ENCODE data around the gene PAK4. TPM values are rescaled to one million over a fixed set of nuclear protein-coding genes. Genes with fewer than 3 reads are reported as not detected.

PAK4 gene
- total and polyA plus RNA-seq, 7 donors: 7.2 to 22.0 (median 12.5) TPM

GRCh38 chr19:39223703-39224279, 98.2 kb downstream of the PAK4 start:
- DNase-seq (no peak), ATAC-seq (no peak)
- no peak overlapping the region for H3K4me3 ChIP-seq
- TF ChIP-seq CTCF (IDR thresholded peaks at IDR 0.05): no peak
- intact Hi-C loops (cut with DNase I): no loop called here
- no peaks in the 10 kb centered on the region for H3K4me1 ChIP-seq
- H3K27me3 ChIP-seq (ENCODE audit: insufficient read depth in 3 of 3, low read length in 2 of 3): peaks cover 0 to 38% (median 8%) of the 10 kb centered on the region in 3 donors
- H3K36me3 ChIP-seq (ENCODE audit: insufficient read depth in 1 of 2, low read depth in 1 of 2): no peaks in the 10 kb centered on the region
- H3K9me3 ChIP-seq: no peaks in the 10 kb centered on the region
- WGBS, 3 donors: 17 to 26% (median 18%) methylated on average over 4 of the region's 4 CpGs
- H3K27ac ChIP-seq: no peak overlapping the region

- no peak for TF ChIP-seq CTCF (IDR thresholded peaks at IDR 0.05)
- Histone ChIP-seq H3K4me1 (no peaks in the 10 kb centered on the region), H3K36me3 (ENCODE audit: insufficient read depth in 1 of 2, low read depth in 1 of 2) (no peaks in the 10 kb centered on the region), H3K9me3 (no peaks in the 10 kb centered on the region), H3K27ac (no peak overlapping the region), H3K27me3 (ENCODE audit: insufficient read depth in 3 of 3, low read length in 2 of 3) (peaks cover 0 to 29% (median 5%) of the 10 kb centered on the region in 3 donors), H3K4me3 (no peak overlapping the region)
- ATAC-seq: no peak
- intact Hi-C loops (cut with DNase I): no loop called here
- DNase-seq: no peak
- 23 to 30% (median 29%) methylated on average over 3 of the region's 3 CpGs for WGBS, 3 donors
Measured at GRCh38 chr19:39224910-39225309, 99.3 kb downstream of the PAK4 start.

Other genes with a start within 250 kb of the PAK4 start
- 1 to 10 TPM; 1.5 to 4.8 (median 2.2) TPM for gene RINL, start 247.5 kb upstream of the PAK4 start, total RNA-seq
- 1 to 10 TPM; 2.2 to 3.4 (median 2.2) TPM for gene RINL, start 247.5 kb upstream of the PAK4 start, polyA plus RNA-seq
- 100 to 1,000 TPM; 133 to 180 (median 147) TPM for gene SIRT2, start 226.2 kb upstream of the PAK4 start, total RNA-seq
- gene SIRT2, start 226.2 kb upstream of the PAK4 start, polyA plus RNA-seq: 100 to 1,000 TPM; 140 to 260 (median 204) TPM
- 10 to 100 TPM; 21.9 to 41.0 (median 26.6) TPM for gene NFKBIB, start 225.8 kb upstream of the PAK4 start, total RNA-seq
- gene NFKBIB, start 225.8 kb upstream of the PAK4 start, polyA plus RNA-seq: 100 to 1,000 TPM in 1 of 3 donors, 10 to 100 TPM in 2; 45.5 to 109 (median 50.7) TPM
- gene CCER2, start 213.6 kb upstream of the PAK4 start, total RNA-seq: 1 to 10 TPM in 2 of 4 donors, under 1 TPM in 1, not detected in 1; 0.25 to 1.1 (median 1.0) TPM
- gene CCER2, start 213.6 kb upstream of the PAK4 start, polyA plus RNA-seq: under 1 TPM; 0.14 to 0.77 (median 0.21) TPM
- gene SARS2, start 195.0 kb upstream of the PAK4 start, total RNA-seq: 10 to 100 TPM; 15.1 to 17.8 (median 16.8) TPM
- 10 to 100 TPM; 13.3 to 19.8 (median 17.0) TPM for gene SARS2, start 195.0 kb upstream of the PAK4 start, polyA plus RNA-seq
- 10 to 100 TPM; 33.8 to 70.6 (median 42.4) TPM for gene MRPS12, start 194.8 kb upstream of the PAK4 start, total RNA-seq
- 100 to 1,000 TPM in 1 of 3 donors, 10 to 100 TPM in 2; 70.5 to 175 (median 71.4) TPM for gene MRPS12, start 194.8 kb upstream of the PAK4 start, polyA plus RNA-seq
- 1 to 10 TPM; 1.6 to 4.3 (median 2.3) TPM for gene FBXO17, start 150.0 kb upstream of the PAK4 start, total RNA-seq
- 1 to 10 TPM; 1.7 to 3.3 (median 1.8) TPM for gene FBXO17, start 150.0 kb upstream of the PAK4 start, polyA plus RNA-seq
- 10 to 100 TPM in 1 of 4 donors, 1 to 10 TPM in 1, under 1 TPM in 2; 0.42 to 10.7 (median 0.99) TPM for gene FBXO27, start 93.2 kb upstream of the PAK4 start, total RNA-seq
- under 1 TPM; 0.03 to 0.77 (median 0.14) TPM for gene FBXO27, start 93.2 kb upstream of the PAK4 start, polyA plus RNA-seq
- not detected for gene ACP7, start 41.4 kb upstream of the PAK4 start, total RNA-seq
- gene ACP7, start 41.4 kb upstream of the PAK4 start, polyA plus RNA-seq: under 1 TPM in 1 of 3 donors, not detected in 2; 0.07 TPM
- under 1 TPM in 1 of 4 donors, not detected in 3; 0.13 TPM for gene NCCRP1, start 71.2 kb downstream of the PAK4 start, total RNA-seq
- gene NCCRP1, start 71.2 kb downstream of the PAK4 start, polyA plus RNA-seq: under 1 TPM in 1 of 3 donors, not detected in 2; 0.13 TPM
- gene SYCN, start 78.5 kb downstream of the PAK4 start, total RNA-seq: 1 to 10 TPM in 1 of 4 donors, not detected in 3; 1.3 TPM
- gene SYCN, start 78.5 kb downstream of the PAK4 start, polyA plus RNA-seq: not detected
- gene IFNL3, start 119.2 kb downstream of the PAK4 start, total RNA-seq: not detected
- not detected for gene IFNL3, start 119.2 kb downstream of the PAK4 start, polyA plus RNA-seq
- gene IFNL4, start 123.1 kb downstream of the PAK4 start, total RNA-seq: not detected
- gene IFNL4, start 123.1 kb downstream of the PAK4 start, polyA plus RNA-seq: not detected
- not detected for gene IFNL2, start 142.6 kb downstream of the PAK4 start, total RNA-seq
- gene IFNL2, start 142.6 kb downstream of the PAK4 start, polyA plus RNA-seq: not detected
- not detected for gene IFNL1, start 170.6 kb downstream of the PAK4 start, total RNA-seq
- gene IFNL1, start 170.6 kb downstream of the PAK4 start, polyA plus RNA-seq: not detected
- gene LRFN1, start 195.1 kb downstream of the PAK4 start, total RNA-seq: under 1 TPM in 3 of 4 donors, not detected in 1; 0.07 to 0.24 (median 0.08) TPM
- gene LRFN1, start 195.1 kb downstream of the PAK4 start, polyA plus RNA-seq: under 1 TPM; 0.04 to 0.08 (median 0.08) TPM
- 10 to 100 TPM in 2 of 4 donors, 1 to 10 TPM in 2; 7.6 to 13.0 (median 10.9) TPM for gene GMFG, start 210.3 kb downstream of the PAK4 start, total RNA-seq
- 10 to 100 TPM in 2 of 3 donors, 1 to 10 TPM in 1; 6.3 to 15.9 (median 10.5) TPM for gene GMFG, start 210.3 kb downstream of the PAK4 start, polyA plus RNA-seq
- 10 to 100 TPM; 34.7 to 66.4 (median 51.7) TPM for gene SAMD4B, start 216.6 kb downstream of the PAK4 start, total RNA-seq
- 10 to 100 TPM; 42.0 to 97.5 (median 58.4) TPM for gene SAMD4B, start 216.6 kb downstream of the PAK4 start, polyA plus RNA-seq